BLaER1 (cell line): ENCODE results near the gene CYP2C19.
"Not testable (repeated sequence)": the region's sequence is repeated elsewhere in the genome, so short reads cannot be mapped to it uniquely, and the experiment has no call there.

Experiments
- H3K27ac ChIP-seq: shearing (Covaris generic); formaldehyde crosslinking; 2 replicates; pipeline ENCODE4 v1.8.1; 2022
- H3K27me3 ChIP-seq: shearing (Covaris generic); formaldehyde crosslinking; 2 replicates; pipeline ENCODE4 v1.8.1; 2022
- H3K36me3 ChIP-seq: shearing (Covaris generic); formaldehyde crosslinking; 2 replicates; pipeline ENCODE4 v1.8.1; 2022
- H3K4me1 ChIP-seq: shearing (Covaris generic); formaldehyde crosslinking; 2 replicates; pipeline ENCODE4 v1.8.1; 2022
- H3K4me2 ChIP-seq: shearing (Covaris generic); formaldehyde crosslinking; 2 replicates; pipeline ENCODE4 v1.8.1; 2022
- H3K4me3 ChIP-seq: shearing (Covaris generic); formaldehyde crosslinking; 2 replicates; pipeline ENCODE4 v1.8.1; 2022
- H3K9ac ChIP-seq: shearing (Covaris generic); formaldehyde crosslinking; 2 replicates; pipeline ENCODE4 v1.8.1; 2022
- H3K9me3 ChIP-seq: shearing (Covaris generic); formaldehyde crosslinking; 2 replicates; pipeline ENCODE4 v1.8.1; 2022
- H4K20me1 ChIP-seq: shearing (Covaris generic); formaldehyde crosslinking; 2 replicates; pipeline ENCODE4 v1.8.1; 2022
- Cebpa-rat ChIP-seq: shearing (Covaris generic); IDR thresholded peaks from 2 replicates; pipeline ENCODE4 v1.8.1; 2022

CYP2C19 gene

GRCh38 chr10:94762393-94762792 lies at the start of gene CYP2C19:
Gene CYP2C19 (plus strand): TSS chr10:94762681. CDS start chr10:94762706, 25 bp downstream.
- Histone ChIP-seq H3K27me3 (no peaks in the 10 kb centered on the region), H3K27ac (no peak within 1 kb of the TSS), H3K4me1 (no peaks in the 10 kb centered on the region), H3K9ac (no peak within 1 kb of the TSS), H3K4me2 (no peak within 1 kb of the TSS), H3K4me3 (no peak within 1 kb of the TSS), H3K36me3 (no peaks in the 10 kb centered on the region), H4K20me1 (no peaks in the 10 kb centered on the region), H3K9me3 (peaks cover 5% of the 10 kb centered on the region)
- TF ChIP-seq Cebpa-rat = no peak

GRCh38 chr10:94725871-94726270 lies 36.6 kb upstream of the CYP2C19 start:
- H3K36me3 ChIP-seq = no peaks in the 10 kb centered on the region
- no peak overlapping the region for H3K9ac ChIP-seq
- no peak overlapping the region for H3K4me3 ChIP-seq
- H3K4me2 ChIP-seq = no peak overlapping the region
- no peaks in the 10 kb centered on the region for H3K4me1 ChIP-seq
- no peaks in the 10 kb centered on the region for H3K27me3 ChIP-seq
- no peak for TF ChIP-seq Cebpa-rat
- H3K9me3 ChIP-seq = no peaks in the 10 kb centered on the region
- no peaks in the 10 kb centered on the region for H4K20me1 ChIP-seq
- H3K27ac ChIP-seq = no peak overlapping the region

DNA sequence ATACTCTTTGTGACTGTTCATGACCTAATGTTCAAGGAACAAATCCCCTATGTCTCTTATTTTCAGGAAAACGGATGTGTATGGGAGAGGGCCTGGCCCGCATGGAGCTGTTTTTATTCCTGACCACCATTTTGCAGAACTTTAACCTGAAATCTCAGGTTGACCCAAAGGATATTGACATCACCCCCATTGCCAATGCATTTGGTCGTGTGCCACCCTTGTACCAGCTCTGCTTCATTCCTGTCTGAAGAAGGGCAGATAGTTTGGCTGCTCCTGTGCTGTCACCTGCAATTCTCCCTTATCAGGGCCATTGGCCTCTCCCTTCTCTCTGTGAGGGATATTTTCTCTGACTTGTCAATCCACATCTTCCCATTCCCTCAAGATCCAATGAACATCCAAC lies 27.3 kb upstream of the CYP2C19 start:
- Histone ChIP-seq H3K9ac (no peak overlapping the region), H3K27ac (no peak overlapping the region), H4K20me1 (no peaks in the 10 kb centered on the region), H3K4me2 (no peak overlapping the region), H3K9me3 (peaks cover 6% of the 10 kb centered on the region; the same call in 1 of the 2 replicates), H3K4me3 (no peak overlapping the region), H3K36me3 (no peaks in the 10 kb centered on the region), H3K4me1 (no peaks in the 10 kb centered on the region), H3K27me3 (no peaks in the 10 kb centered on the region)
- TF ChIP-seq Cebpa-rat = no peak

DNA sequence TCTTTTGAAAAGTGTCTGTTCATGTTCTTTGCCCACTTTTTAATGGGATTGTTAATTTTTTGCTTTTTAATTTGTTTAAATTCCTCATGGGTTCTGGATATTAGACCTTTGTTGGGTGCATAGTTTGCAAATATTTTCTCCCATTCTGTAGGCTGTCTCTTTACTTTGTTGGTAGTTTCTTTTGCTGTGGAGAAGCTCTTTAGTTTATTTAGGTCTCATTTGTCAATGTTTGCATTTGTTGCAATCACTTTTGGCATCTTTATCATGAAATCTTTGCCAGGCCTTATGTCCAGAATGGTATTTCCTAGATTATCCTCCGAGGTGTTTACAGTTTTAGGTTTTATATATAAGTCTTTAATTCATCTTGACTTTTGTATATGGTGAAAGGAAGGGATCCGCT lies 23.9 kb upstream of the CYP2C19 start:
- no peak overlapping the region for H3K4me3 ChIP-seq

GRCh38 chr10:94747137-94747536 lies 15.3 kb upstream of the CYP2C19 start:
- peaks cover 36% of the 10 kb centered on the region for H3K9me3 ChIP-seq
- H3K36me3 ChIP-seq = no peaks in the 10 kb centered on the region
- H3K4me2 ChIP-seq = no peak overlapping the region
- no peaks in the 10 kb centered on the region for H4K20me1 ChIP-seq
- H3K4me1 ChIP-seq = no peaks in the 10 kb centered on the region
- no peaks in the 10 kb centered on the region for H3K27me3 ChIP-seq
- no peak for TF ChIP-seq Cebpa-rat
- H3K4me3 ChIP-seq = no peak overlapping the region
- H3K27ac ChIP-seq = no peak overlapping the region
- H3K9ac ChIP-seq = no peak overlapping the region

More for the DNA sequence above, 23.9 kb upstream of the CYP2C19 start:
- Histone ChIP-seq H3K27ac (no peak overlapping the region), H3K4me1 (no peaks in the 10 kb centered on the region), H4K20me1 (no peaks in the 10 kb centered on the region), H3K4me2 (no peak overlapping the region), H3K36me3 (no peaks in the 10 kb centered on the region), H3K27me3 (no peaks in the 10 kb centered on the region), H3K9me3 (peaks cover 17% of the 10 kb centered on the region), H3K9ac (no peak overlapping the region)
- no peak for TF ChIP-seq Cebpa-rat

GRCh38 chr10:94747838-94748237 lies 14.6 kb upstream of the CYP2C19 start:
- H3K4me2 ChIP-seq = no peak overlapping the region
- H4K20me1 ChIP-seq = no peaks in the 10 kb centered on the region
- H3K4me1 ChIP-seq = no peaks in the 10 kb centered on the region
- H3K4me3 ChIP-seq = no peak overlapping the region
- H3K27ac ChIP-seq = no peak overlapping the region
- TF ChIP-seq Cebpa-rat = no peak
- H3K9ac ChIP-seq = no peak overlapping the region
- peaks cover 34% of the 10 kb centered on the region for H3K9me3 ChIP-seq
- H3K27me3 ChIP-seq = no peaks in the 10 kb centered on the region
- H3K36me3 ChIP-seq = no peaks in the 10 kb centered on the region

DNA sequence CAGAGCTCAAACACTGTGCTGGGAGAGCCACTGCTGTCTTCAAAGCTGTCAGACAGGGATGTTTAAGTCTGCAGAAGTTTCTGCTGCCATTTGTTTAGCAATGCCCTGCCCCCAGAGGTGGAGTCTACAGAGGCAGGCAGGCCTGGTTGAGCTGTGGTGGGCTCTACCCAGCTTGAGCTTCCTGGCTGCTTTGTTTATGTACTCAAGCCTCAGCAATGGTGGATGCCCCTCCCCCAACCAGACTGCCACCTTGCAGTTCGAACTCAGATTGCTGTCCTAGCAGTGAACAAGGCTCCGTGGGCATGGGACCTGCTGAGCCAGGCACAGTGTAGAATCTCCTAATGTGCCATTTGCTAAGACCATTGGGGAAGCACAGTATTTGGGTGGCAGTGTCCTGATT lies 4.6 kb upstream of the CYP2C19 start:
- Histone ChIP-seq H4K20me1 (no peaks in the 10 kb centered on the region), H3K27ac (no peak overlapping the region), H3K4me2 (no peak overlapping the region), H3K27me3 (no peaks in the 10 kb centered on the region), H3K4me3 (no peak overlapping the region), H3K9ac (no peak overlapping the region), H3K36me3 (no peaks in the 10 kb centered on the region), H3K4me1 (no peaks in the 10 kb centered on the region), H3K9me3 (no peaks in the 10 kb centered on the region)
- TF ChIP-seq Cebpa-rat = no peak

GRCh38 chr10:94760586-94761178 lies 1.8 kb upstream of the CYP2C19 start:
- no peaks in the 10 kb centered on the region for H4K20me1 ChIP-seq
- H3K36me3 ChIP-seq = no peaks in the 10 kb centered on the region
- H3K4me2 ChIP-seq = no peak overlapping the region
- no peaks in the 10 kb centered on the region for H3K4me1 ChIP-seq
- no peak overlapping the region for H3K9ac ChIP-seq
- no peak overlapping the region for H3K4me3 ChIP-seq
- no peak for TF ChIP-seq Cebpa-rat
- H3K9me3 ChIP-seq = peaks cover 5% of the 10 kb centered on the region
- H3K27me3 ChIP-seq = no peaks in the 10 kb centered on the region
- no peak overlapping the region for H3K27ac ChIP-seq

DNA sequence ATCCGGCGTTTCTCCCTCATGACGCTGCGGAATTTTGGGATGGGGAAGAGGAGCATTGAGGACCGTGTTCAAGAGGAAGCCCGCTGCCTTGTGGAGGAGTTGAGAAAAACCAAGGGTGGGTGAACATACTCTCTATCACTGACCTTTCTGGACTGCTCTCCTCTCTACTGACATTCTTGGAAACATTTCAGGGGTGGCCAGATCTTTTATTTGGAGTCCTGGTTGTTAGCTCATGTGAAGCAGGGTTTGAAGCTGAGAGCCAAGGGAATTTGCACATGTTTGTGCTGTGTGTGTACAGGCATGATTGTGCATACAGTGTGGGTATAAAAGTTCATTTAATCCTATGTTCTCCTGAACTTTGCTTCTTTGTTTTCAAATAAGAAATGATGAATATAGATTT lies 12.9 kb downstream of the CYP2C19 start:
- not testable (repeated sequence) for H3K27me3 ChIP-seq, H3K4me1 ChIP-seq, H3K27ac ChIP-seq, H3K9me3 ChIP-seq, H3K4me3 ChIP-seq, H4K20me1 ChIP-seq, H3K9ac ChIP-seq, H3K36me3 ChIP-seq, H3K4me2 ChIP-seq

DNA sequence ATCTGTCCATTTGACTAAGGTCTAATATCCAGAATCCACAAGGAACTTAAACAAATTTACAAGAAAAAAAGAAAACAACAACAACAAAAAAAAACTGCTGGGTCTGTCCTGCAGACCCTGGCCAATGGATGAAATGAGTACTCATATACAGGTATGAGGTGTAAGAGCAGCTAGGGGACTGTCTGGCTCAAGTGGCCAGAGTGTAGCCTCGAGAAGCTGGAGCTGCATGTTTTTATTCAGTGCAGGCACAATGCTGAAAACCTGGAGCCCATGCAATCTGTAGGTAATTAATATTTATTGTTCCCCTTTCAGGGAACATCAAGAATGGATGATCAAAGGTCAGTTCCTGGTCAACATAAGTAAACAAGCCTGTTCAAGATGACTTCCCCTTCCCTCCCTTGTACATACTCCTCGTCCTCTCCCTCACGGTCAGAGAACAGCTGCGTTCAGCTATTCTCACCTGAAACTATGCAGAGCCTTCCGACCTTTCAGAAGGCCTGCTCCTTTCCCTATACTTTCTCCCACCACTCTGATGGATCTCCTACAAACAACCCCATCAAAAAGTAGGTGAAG lies 15.5 kb downstream of the CYP2C19 start:
- no peaks in the 10 kb centered on the region for H3K9me3 ChIP-seq
- H3K4me2 ChIP-seq = no peak overlapping the region
- H3K27me3 ChIP-seq = no peaks in the 10 kb centered on the region
- no peak overlapping the region for H3K27ac ChIP-seq
- no peaks in the 10 kb centered on the region for H4K20me1 ChIP-seq
- H3K36me3 ChIP-seq = no peaks in the 10 kb centered on the region
- H3K9ac ChIP-seq = no peak overlapping the region
- no peak for TF ChIP-seq Cebpa-rat
- H3K4me1 ChIP-seq = no peaks in the 10 kb centered on the region
- H3K4me3 ChIP-seq = no peak overlapping the region

- no peak for TF ChIP-seq Cebpa-rat
- Histone ChIP-seq H3K9me3 (no peaks in the 10 kb centered on the region), H3K4me1 (no peaks in the 10 kb centered on the region), H3K9ac (no peak overlapping the region), H3K27me3 (no peaks in the 10 kb centered on the region), H3K4me2 (no peak overlapping the region), H3K4me3 (no peak overlapping the region), H3K27ac (no peak overlapping the region), H4K20me1 (no peaks in the 10 kb centered on the region), H3K36me3 (no peaks in the 10 kb centered on the region)
Observed at GRCh38 chr10:94780844-94781243, 18.4 kb downstream of the CYP2C19 start.
